Epithelial cell of proximal tubule (primary cell): ENCODE results near the gene SLC19A3. TPM values are rescaled to one million over a fixed set of nuclear protein-coding genes. Genes with fewer than 3 reads are reported as not detected.
"Not testable (repeated sequence)": the region's sequence is repeated elsewhere in the genome, so short reads cannot be mapped to it uniquely, and the experiment has no call there.

Experiments used
- DNase-seq: peaks from one replicate; pipeline ENCODE4 v3.0.0-alpha.2; 2011; ENCODE audit warnings: low read depth
- H3K4me3 ChIP-seq: 2 replicates; pipeline ENCODE4 v1.5.1; 2011; ENCODE audit warnings: low read depth, mild to moderate bottlenecking, low read length
- CTCF ChIP-seq: conservative IDR thresholded peaks from 2 replicates; pipeline ENCODE4 v1.5.1; 2012; ENCODE audit warnings: low read depth, mild to moderate bottlenecking, low read length
- total RNA-seq: library from RNA; depleted of rRNA; stranded (reverse); fragments of >200 nt; gene quantifications from 2 replicates; pipeline ENCODE4 v1.2.3, GENCODE V29; 2015

The SLC19A3 gene
- total RNA-seq, 1 donor from 2014 or later, result 0.17 TPM

- no peak for TF ChIP-seq CTCF
- no peak for DNase-seq
- H3K4me3 ChIP-seq, result no peak overlapping the region
Observed at GRCh38 chr2:227674485-227674884, 43.3 kb downstream of the SLC19A3 start.

- H3K4me3 ChIP-seq, DNase-seq: not testable (repeated sequence)
Observed at GRCh38 chr2:227673620-227674019, 44.2 kb downstream of the SLC19A3 start.

- TF ChIP-seq CTCF, result no peak
- no peak overlapping the region for H3K4me3 ChIP-seq
- no peak for DNase-seq
Observed at GRCh38 chr2:227671170-227671905, 46.5 kb downstream of the SLC19A3 start.

GRCh38 chr2:227666631-227667170 lies 51.1 kb downstream of the SLC19A3 start, which contains the start of gene SCYGR5:
TSS of gene SCYGR5 (plus strand) at chr2:227666804. CDS start at chr2:227666804, 0 bp downstream.
- not testable (repeated sequence) for DNase-seq, H3K4me3 ChIP-seq

GRCh38 chr2:227665189-227665940 lies 52.5 kb downstream of the SLC19A3 start:
- DNase-seq, result no peak
- H3K4me3 ChIP-seq, result no peak overlapping the region
- TF ChIP-seq CTCF, result no peak

- TF ChIP-seq CTCF, result no peak
- no peak overlapping the region for H3K4me3 ChIP-seq
- DNase-seq, result no peak
Observed at GRCh38 chr2:227661827-227662226, 56.0 kb downstream of the SLC19A3 start.

- DNase-seq, result no peak
- no peak for TF ChIP-seq CTCF
- H3K4me3 ChIP-seq, result no peak overlapping the region
Observed at GRCh38 chr2:227661025-227661649, 56.7 kb downstream of the SLC19A3 start.
